Large intestine (tissue), 12 donors: ENCODE measurements around the gene SLC25A27. TPM values are rescaled to one million over a fixed set of nuclear protein-coding genes. Genes with fewer than 3 reads are reported as not detected.

Experiments used
- DNase-seq, 2 donors: peaks; one replicate each; pipeline versions ENCODE4 v3.0.0 to v3.0.0-alpha.2; 2013
- H3K27ac ChIP-seq: one replicate; pipeline ENCODE4 v1.5.1; 2013; ENCODE audit warnings: low read length
- H3K27me3 ChIP-seq: 2 replicates; pipeline ENCODE4 v1.6.1; 2013; ENCODE audit warnings: low read length; ENCODE audit not compliant: control insufficient read depth, insufficient read depth
- H3K36me3 ChIP-seq: 2 replicates; pipeline ENCODE4 v1.6.1; 2013; ENCODE audit warnings: low read length; ENCODE audit not compliant: control insufficient read depth, insufficient read depth
- H3K4me1 ChIP-seq: one replicate; pipeline ENCODE4 v1.6.1; 2013; ENCODE audit warnings: low read length; ENCODE audit not compliant: control insufficient read depth, insufficient read depth
- H3K4me3 ChIP-seq: one replicate; pipeline ENCODE4 v1.5.1; 2013; ENCODE audit warnings: low read length
- H3K9me3 ChIP-seq: one replicate; pipeline ENCODE4 v1.6.1; 2013; ENCODE audit warnings: mild to moderate bottlenecking, low read depth, low read length, moderate library complexity; ENCODE audit not compliant: control insufficient read depth
- WGBS: methylation state at CpG from one replicate; pipeline ENCODE4 v1.1.5; 2013; ENCODE audit warnings: low lambda C conversion rate; ENCODE audit not compliant: insufficient coverage; 5-methylcytosine and 5-hydroxymethylcytosine counted together
- long read RNA-seq, 11 donors: transcript quantifications; one replicate each; lab custom pipeline, GENCODE V29; 2026
- polyA plus RNA-seq: library from polyadenylated mRNA; unstranded; fragments of 120-200 nt; gene quantifications from one replicate; pipeline ENCODE4 v1.2.1, GENCODE V29; 2013

SLC25A27 gene
- 52.9 TPM for polyA plus RNA-seq
- long read RNA-seq, donor 1, partial matches to known transcripts, result 5 of 5 reads
- long read RNA-seq, donor 1, other reads (novel, unspliced or antisense), result 0 of 5 reads
- long read RNA-seq, donor 2, partial matches to known transcripts, result 10 of 10 reads
- long read RNA-seq, donor 2, other reads (novel, unspliced or antisense), result 0 of 10 reads
- long read RNA-seq, donor 3, partial matches to known transcripts, result 0 of 2 reads
- long read RNA-seq, donor 3, other reads (novel, unspliced or antisense), result 0 of 2 reads
- long read RNA-seq, donor 4, result 0 reads
- long read RNA-seq, donor 5, result 0 reads
- long read RNA-seq, donor 6, result 0 reads
- long read RNA-seq, donor 7, result 0 reads
- long read RNA-seq, donor 8, partial matches to known transcripts, result 23 of 25 reads
- long read RNA-seq, donor 8, other reads (novel, unspliced or antisense), result 0 of 25 reads
- long read RNA-seq, donor 9, partial matches to known transcripts, result 0 of 1 reads
- long read RNA-seq, donor 9, other reads (novel, unspliced or antisense), result 0 of 1 reads
- long read RNA-seq, donor 10, result 0 reads
- long read RNA-seq, donor 11, partial matches to known transcripts, result 0 of 1 reads
- long read RNA-seq, donor 11, other reads (novel, unspliced or antisense), result 0 of 1 reads

- H3K4me3 ChIP-seq, result peak within 1 kb of the TSS; percentile 98
- peaks cover 3% of the 10 kb centered on the region for H3K9me3 ChIP-seq
- no peaks in the 10 kb centered on the region for H3K27me3 ChIP-seq
- H3K4me1 ChIP-seq, result peaks cover 11% of the 10 kb centered on the region
- peak; percentile 93 to 96 for DNase-seq
- H3K27ac ChIP-seq, result peak within 1 kb of the TSS; percentile 77
- peaks cover 2% of the 10 kb centered on the region for H3K36me3 ChIP-seq
- WGBS, result 0% methylated on average over 3 of the region's 72 CpGs
Measured at GRCh38 chr6:46652603-46653438, at the start of gene SLC25A27, which contains the start of gene CYP39A1. Gene SLC25A27 (plus strand): TSS chr6:46652975. CDS start chr6:46653193, 218 bp downstream. Gene CYP39A1 (minus strand): TSS chr6:46652818. CDS start chr6:46652582, 236 bp downstream.

DNA sequence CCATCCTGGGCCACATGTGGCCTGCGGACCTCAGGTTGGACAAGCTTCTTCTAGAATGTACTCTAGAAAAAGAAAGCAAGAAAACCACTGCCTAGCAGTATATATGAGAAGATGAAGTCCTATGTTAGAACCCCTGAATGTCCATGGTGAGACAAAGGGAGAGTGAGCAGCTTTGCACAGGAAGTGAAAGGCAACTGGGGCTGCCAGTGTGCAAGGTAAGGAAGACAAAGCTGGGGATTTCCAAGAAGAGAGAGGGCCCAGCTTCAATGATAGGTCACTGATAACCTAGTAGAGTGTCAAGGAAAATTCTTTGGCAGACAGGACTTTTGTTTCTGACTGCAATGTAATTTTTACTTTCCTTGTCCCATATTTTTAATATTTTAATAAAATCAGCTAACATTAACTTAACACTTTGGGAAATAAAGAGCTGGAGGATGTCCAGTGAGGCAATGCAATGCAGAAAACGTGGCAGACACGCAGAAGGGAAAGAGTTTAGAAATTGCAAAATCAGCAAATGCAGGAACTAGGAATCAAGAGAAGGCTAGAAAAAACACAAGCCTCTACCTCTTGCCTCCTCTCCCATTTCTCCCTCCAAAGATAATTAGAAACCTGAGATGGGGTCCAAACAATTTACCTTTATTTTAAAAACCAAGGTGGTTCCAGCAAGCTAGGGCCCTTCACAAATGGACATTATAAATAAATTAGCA, 47.5 kb upstream of the SLC25A27 start:
- Histone ChIP-seq H3K27ac (no peak overlapping the region), H3K9me3 (no peaks in the 10 kb centered on the region), H3K4me3 (no peak overlapping the region), H3K4me1 (no peaks in the 10 kb centered on the region), H3K27me3 (no peaks in the 10 kb centered on the region), H3K36me3 (no peaks in the 10 kb centered on the region)
- DNase-seq, result no peak
- 100% methylated on average over 1 of the region's 3 CpGs for WGBS

DNA sequence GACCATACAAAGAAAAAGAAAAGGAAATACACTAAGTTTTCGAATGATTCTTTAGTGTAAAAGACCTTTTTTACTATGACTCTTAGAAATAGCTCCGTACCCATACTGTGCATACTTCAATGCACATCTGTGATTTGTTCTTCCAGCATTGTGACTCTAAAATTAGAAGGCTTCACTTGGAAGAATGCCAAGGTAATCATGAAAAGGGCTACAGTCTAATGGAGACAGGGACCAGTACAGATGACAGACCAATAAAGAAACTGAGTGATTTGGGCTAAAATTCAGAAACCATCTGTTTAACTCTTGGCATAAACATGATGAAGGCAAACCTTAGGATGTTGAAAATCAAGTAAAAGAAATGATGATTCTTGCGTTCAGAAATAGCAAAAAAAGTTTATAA, 46.4 kb upstream of the SLC25A27 start:
- Histone ChIP-seq H3K9me3 (no peaks in the 10 kb centered on the region), H3K27me3 (no peaks in the 10 kb centered on the region), H3K4me3 (no peak overlapping the region), H3K36me3 (no peaks in the 10 kb centered on the region), H3K27ac (no peak overlapping the region), H3K4me1 (no peaks in the 10 kb centered on the region)
- WGBS, result 65% methylated on average over 2 of the region's 3 CpGs
- DNase-seq, result no peak

GRCh38 chr6:46610862-46611553, 41.8 kb upstream of the SLC25A27 start:
- Histone ChIP-seq H3K9me3 (no peaks in the 10 kb centered on the region), H3K27ac (no peak overlapping the region), H3K27me3 (no peaks in the 10 kb centered on the region), H3K36me3 (no peaks in the 10 kb centered on the region), H3K4me3 (no peak overlapping the region), H3K4me1 (no peaks in the 10 kb centered on the region)
- no peak for DNase-seq
- WGBS, result 100% methylated on average over 2 of the region's 3 CpGs

GRCh38 chr6:46612645-46613044, 40.1 kb upstream of the SLC25A27 start:
- Histone ChIP-seq H3K36me3 (no peaks in the 10 kb centered on the region), H3K4me1 (no peaks in the 10 kb centered on the region), H3K4me3 (no peak overlapping the region), H3K9me3 (no peaks in the 10 kb centered on the region), H3K27me3 (no peaks in the 10 kb centered on the region), H3K27ac (no peak overlapping the region)
- DNase-seq, result no peak
- 80% methylated on average over 1 of the region's 2 CpGs for WGBS

GRCh38 chr6:46618726-46619125, 34.0 kb upstream of the SLC25A27 start:
- no peaks in the 10 kb centered on the region for H3K27me3 ChIP-seq
- no peak for DNase-seq
- no peaks in the 10 kb centered on the region for H3K36me3 ChIP-seq
- H3K27ac ChIP-seq, result no peak overlapping the region
- H3K4me3 ChIP-seq, result no peak overlapping the region
- peaks cover 3% of the 10 kb centered on the region for H3K9me3 ChIP-seq
- WGBS, result no CpG with 5 or more reads among the region's 1 CpG
- H3K4me1 ChIP-seq, result no peaks in the 10 kb centered on the region

DNA sequence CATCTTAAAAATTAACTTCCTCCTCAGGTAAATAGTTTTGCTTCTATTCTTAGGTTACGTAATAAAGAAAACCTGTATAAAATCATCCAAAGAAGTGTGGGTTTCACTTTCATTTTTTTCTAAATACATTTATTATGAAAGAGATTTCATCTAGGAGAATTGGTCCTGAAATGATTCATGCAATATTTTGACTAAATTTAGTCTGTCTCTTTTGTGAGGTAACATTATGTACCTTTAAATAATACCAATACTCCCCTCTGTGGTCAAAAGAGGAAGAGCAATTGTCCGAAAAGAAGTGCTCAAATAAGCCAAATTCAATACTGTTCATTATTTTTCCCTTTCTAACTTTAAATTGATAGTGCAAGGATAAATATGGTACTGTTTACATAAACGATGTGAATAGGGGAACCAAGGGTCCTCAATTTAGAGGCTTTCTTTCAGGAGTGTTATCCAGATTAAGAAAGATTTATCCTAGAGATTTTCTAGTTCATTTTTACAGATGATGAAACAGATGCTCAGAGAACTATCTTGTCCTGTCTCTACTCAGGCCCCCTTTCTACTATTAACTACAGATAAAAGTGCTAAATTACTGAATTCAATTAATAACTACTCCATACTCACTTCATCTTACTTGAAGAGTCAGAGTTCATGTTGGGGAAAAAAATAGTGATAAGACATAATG, 26.4 kb upstream of the SLC25A27 start:
- DNase-seq, result peak in 1 of 2 donors; percentile 14
- Histone ChIP-seq H3K4me3 (no peak overlapping the region), H3K27me3 (no peaks in the 10 kb centered on the region), H3K4me1 (no peaks in the 10 kb centered on the region), H3K9me3 (peaks cover 3% of the 10 kb centered on the region), H3K27ac (no peak overlapping the region), H3K36me3 (no peaks in the 10 kb centered on the region)
- 73% methylated on average over 2 of the region's 3 CpGs for WGBS

GRCh38 chr6:46626976-46627375, 25.8 kb upstream of the SLC25A27 start:
- no peaks in the 10 kb centered on the region for H3K36me3 ChIP-seq
- no peaks in the 10 kb centered on the region for H3K27me3 ChIP-seq
- no peak for DNase-seq
- no peaks in the 10 kb centered on the region for H3K4me1 ChIP-seq
- peaks cover 1% of the 10 kb centered on the region for H3K9me3 ChIP-seq
- WGBS, result 100% methylated on average over 2 of the region's 4 CpGs
- H3K27ac ChIP-seq, result no peak overlapping the region
- H3K4me3 ChIP-seq, result no peak overlapping the region

GRCh38 chr6:46628498-46628897, 24.3 kb upstream of the SLC25A27 start:
- Histone ChIP-seq H3K27ac (no peak overlapping the region), H3K9me3 (no peaks in the 10 kb centered on the region), H3K27me3 (no peaks in the 10 kb centered on the region), H3K4me1 (no peaks in the 10 kb centered on the region), H3K36me3 (no peaks in the 10 kb centered on the region), H3K4me3 (no peak overlapping the region)
- no peak for DNase-seq
- WGBS, result 80% methylated on average over 1 of the region's 1 CpG
